Upper lobe of right lung (tissue), 1 donor: ENCODE measurements around the gene SLC25A4. TPM values are rescaled to one million over a fixed set of nuclear protein-coding genes. Genes with fewer than 3 reads are reported as not detected.

ENCODE experiments used
- ATAC-seq: fragments of 200-7000 bp; cut with Tn5 transposase; one replicate; pipeline ENCODE4 v1.9.1; 2020; ENCODE audit warnings: mild to moderate bottlenecking, moderate library complexity
- DNase-seq: peaks from one replicate; pipeline ENCODE4 v3.0.0-alpha.2; 2020
- H3K27ac ChIP-seq: fragments of 200-600 bp; one replicate; pipeline ENCODE4 v1.8.0; 2022
- H3K27me3 ChIP-seq: fragments of 200-600 bp; one replicate; pipeline ENCODE4 v1.8.0; 2022; ENCODE audit warnings: mild to moderate bottlenecking
- H3K36me3 ChIP-seq: fragments of 200-600 bp; one replicate; pipeline ENCODE4 v1.8.0; 2022
- H3K4me1 ChIP-seq: fragments of 200-600 bp; one replicate; pipeline ENCODE4 v1.8.0; 2022
- H3K4me3 ChIP-seq: fragments of 200-600 bp; one replicate; pipeline ENCODE4 v1.8.0; 2022; ENCODE audit warnings: mild to moderate bottlenecking
- H3K9me3 ChIP-seq: fragments of 200-600 bp; one replicate; pipeline ENCODE4 v1.8.0; 2022
- intact Hi-C: fragments of 100-400 bp; cut with DNase I; formaldehyde crosslinking; loops from one replicate; pipeline ENCODE4 v1.11.0; 2022
- long read RNA-seq: library from polyadenylated mRNA; unstranded; transcript quantifications from one replicate; pipeline ENCODE4 v2.0.0, GENCODE V29; 2021
- total RNA-seq: library from RNA; stranded (reverse); fragmentation: NEBNext Ultra II Directional; extraction: Animal tissue kit (Norgen Biotek cat#: 25700); gene quantifications from one replicate; pipeline ENCODE4 v1.2.1, GENCODE V29; 2021
- TF ChIP-seq, protein P1 (sequence below): fragments of 200-600 bp; IDR thresholded peaks from one replicate; pipeline ENCODE4 v1.8.0; 2022; ENCODE audit warnings: antibody characterized with exemption
- donor health status: DM: no; HTN: yes; CAD: no; lungs with severe emphysema.

SLC25A4 gene
- total RNA-seq, result 40.3 TPM
- long read RNA-seq, full-length matches to known transcripts, result 284 of 335 reads
- long read RNA-seq, partial matches to known transcripts, result 27 of 335 reads
- long read RNA-seq, other reads (novel, unspliced or antisense), result 24 of 335 reads

DNA sequence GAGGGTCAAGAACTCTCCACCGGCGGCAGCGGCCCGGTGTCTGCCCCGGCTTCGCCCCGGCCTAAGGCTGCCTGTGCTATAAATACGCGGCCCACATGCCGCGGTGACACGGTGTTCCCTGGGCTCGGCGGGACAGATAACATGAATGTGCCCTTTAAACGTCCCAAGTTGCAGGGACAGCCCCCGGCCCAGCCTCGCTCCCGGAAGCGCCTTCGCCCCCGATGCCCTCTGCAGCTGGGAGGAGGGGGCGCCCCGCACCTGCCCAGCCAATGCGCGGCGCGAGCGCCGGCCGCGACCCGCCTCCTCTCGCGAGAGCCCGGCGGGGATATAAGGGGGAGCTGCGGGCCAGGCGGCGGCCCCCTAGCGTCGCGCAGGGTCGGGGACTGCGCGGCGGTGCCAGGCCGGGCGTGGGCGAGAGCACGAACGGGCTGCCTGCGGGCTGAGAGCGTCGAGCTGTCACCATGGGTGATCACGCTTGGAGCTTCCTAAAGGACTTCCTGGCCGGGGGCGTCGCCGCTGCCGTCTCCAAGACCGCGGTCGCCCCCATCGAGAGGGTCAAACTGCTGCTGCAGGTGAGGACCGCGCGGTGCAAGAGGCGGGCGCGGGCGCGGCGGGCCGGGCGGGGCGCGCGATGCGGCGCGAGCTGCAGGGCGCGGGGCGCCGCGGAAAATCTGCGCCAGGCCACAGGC is at the start of gene SLC25A4:
TSS of gene SLC25A4 (plus strand) at position 355 of the 689 bp plus-strand sequence. CDS start at position 462, 107 bp downstream.
- H3K4me1 ChIP-seq, result peaks cover 9% of the 10 kb centered on the region
- H3K27me3 ChIP-seq, result no peaks in the 10 kb centered on the region
- ATAC-seq, result peak; percentile 98
- peak within 1 kb of the TSS; percentile 75 for H3K4me3 ChIP-seq
- DNase-seq, result peak; percentile 93
- H3K27ac ChIP-seq, result peak within 1 kb of the TSS; percentile 83
- intact Hi-C loops, result no loop called here
- H3K36me3 ChIP-seq, result no peaks in the 10 kb centered on the region
- TF ChIP-seq, protein P1, sequence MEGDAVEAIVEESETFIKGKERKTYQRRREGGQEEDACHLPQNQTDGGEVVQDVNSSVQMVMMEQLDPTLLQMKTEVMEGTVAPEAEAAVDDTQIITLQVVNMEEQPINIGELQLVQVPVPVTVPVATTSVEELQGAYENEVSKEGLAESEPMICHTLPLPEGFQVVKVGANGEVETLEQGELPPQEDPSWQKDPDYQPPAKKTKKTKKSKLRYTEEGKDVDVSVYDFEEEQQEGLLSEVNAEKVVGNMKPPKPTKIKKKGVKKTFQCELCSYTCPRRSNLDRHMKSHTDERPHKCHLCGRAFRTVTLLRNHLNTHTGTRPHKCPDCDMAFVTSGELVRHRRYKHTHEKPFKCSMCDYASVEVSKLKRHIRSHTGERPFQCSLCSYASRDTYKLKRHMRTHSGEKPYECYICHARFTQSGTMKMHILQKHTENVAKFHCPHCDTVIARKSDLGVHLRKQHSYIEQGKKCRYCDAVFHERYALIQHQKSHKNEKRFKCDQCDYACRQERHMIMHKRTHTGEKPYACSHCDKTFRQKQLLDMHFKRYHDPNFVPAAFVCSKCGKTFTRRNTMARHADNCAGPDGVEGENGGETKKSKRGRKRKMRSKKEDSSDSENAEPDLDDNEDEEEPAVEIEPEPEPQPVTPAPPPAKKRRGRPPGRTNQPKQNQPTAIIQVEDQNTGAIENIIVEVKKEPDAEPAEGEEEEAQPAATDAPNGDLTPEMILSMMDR, result peak; percentile 61
- H3K9me3 ChIP-seq, result no peaks in the 10 kb centered on the region

DNA sequence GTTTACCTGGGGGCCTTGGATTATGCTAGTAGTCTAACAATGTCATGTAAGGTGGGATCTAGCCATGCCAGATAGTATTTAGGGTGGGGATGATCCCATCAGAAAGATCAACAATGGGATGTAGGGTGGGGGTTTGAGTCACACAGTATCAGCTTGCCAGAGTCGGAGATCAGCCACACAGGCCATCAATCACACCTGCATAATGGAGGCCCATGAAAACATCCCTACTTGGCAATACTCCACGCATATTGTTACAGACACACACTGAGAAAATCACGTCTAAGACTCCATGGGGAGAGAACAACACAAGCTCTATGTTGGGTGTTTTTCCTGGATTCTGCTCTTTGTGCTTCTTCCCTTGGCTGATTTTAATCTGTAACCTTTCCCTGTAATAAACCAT is 49.5 kb upstream of the SLC25A4 start:
- Histone ChIP-seq H3K4me3 (no peak overlapping the region), H3K9me3 (no peaks in the 10 kb centered on the region), H3K27me3 (no peaks in the 10 kb centered on the region), H3K4me1 (no peaks in the 10 kb centered on the region), H3K27ac (no peak overlapping the region), H3K36me3 (no peaks in the 10 kb centered on the region)
- DNase-seq (no peak), ATAC-seq (no peak)
- TF ChIP-seq, protein P1, result no peak
- intact Hi-C loops, result no loop called here

DNA sequence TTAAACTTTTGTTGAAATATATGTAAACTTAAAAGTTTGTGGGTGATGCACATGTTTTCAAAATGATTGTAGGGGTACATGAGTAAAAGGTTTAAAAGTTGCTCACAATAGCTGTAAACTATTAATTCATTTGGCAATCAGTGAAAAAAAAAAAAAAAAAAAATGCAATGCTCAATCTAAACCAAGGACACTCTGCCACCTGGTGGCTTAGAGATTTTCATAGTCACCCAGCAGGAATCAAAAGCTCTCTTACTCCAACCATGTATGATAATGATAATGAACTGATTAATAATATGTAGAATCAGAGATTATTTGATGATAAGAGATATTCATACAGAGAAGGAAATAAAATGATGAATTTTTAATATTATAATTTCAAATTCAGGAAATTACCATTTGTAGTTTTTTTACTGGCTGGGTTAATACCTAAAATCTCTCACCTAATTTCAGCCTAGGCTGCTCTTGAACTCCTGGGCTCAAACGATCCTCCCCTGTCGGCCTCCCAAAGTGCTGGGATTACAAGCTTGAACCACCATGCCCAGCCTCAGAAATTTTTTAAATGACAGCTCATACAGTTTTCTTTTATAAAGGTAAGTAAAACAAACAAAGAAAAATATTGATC is 46.9 kb upstream of the SLC25A4 start:
- intact Hi-C loops, result no loop called here
- no peaks in the 10 kb centered on the region for H3K4me1 ChIP-seq
- no peaks in the 10 kb centered on the region for H3K36me3 ChIP-seq
- ATAC-seq, result peak; percentile 65
- DNase-seq, result no peak
- peaks cover 3% of the 10 kb centered on the region for H3K27me3 ChIP-seq
- no peak overlapping the region for H3K4me3 ChIP-seq
- H3K9me3 ChIP-seq, result no peaks in the 10 kb centered on the region
- no peak overlapping the region for H3K27ac ChIP-seq
- TF ChIP-seq, protein P1, result peak; percentile 61

DNA sequence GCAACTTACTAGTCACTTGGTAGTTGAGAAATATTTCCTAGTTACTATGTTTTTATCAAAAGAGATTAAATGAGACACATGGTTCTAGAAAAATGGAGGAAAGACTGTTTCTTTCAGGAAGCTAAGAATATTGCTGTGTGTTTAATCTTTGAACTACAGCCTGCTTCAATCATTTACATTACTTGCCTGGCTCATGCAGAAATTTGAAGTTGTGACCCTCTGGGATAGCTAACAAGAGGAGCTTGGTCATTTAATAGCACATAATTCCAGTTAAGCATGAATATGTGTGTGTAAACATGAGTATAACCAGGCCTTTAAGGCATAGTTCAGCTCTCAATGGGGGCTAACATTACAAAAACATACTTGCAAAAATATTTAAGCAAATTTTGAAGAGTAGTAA is 44.6 kb upstream of the SLC25A4 start:
- Histone ChIP-seq H3K9me3 (no peaks in the 10 kb centered on the region), H3K4me3 (no peak overlapping the region), H3K4me1 (no peaks in the 10 kb centered on the region), H3K36me3 (no peaks in the 10 kb centered on the region), H3K27me3 (peaks cover 3% of the 10 kb centered on the region), H3K27ac (no peak overlapping the region)
- TF ChIP-seq, protein P1, result no peak
- intact Hi-C loops, result no loop called here
- ATAC-seq (no peak), DNase-seq (no peak)

DNA sequence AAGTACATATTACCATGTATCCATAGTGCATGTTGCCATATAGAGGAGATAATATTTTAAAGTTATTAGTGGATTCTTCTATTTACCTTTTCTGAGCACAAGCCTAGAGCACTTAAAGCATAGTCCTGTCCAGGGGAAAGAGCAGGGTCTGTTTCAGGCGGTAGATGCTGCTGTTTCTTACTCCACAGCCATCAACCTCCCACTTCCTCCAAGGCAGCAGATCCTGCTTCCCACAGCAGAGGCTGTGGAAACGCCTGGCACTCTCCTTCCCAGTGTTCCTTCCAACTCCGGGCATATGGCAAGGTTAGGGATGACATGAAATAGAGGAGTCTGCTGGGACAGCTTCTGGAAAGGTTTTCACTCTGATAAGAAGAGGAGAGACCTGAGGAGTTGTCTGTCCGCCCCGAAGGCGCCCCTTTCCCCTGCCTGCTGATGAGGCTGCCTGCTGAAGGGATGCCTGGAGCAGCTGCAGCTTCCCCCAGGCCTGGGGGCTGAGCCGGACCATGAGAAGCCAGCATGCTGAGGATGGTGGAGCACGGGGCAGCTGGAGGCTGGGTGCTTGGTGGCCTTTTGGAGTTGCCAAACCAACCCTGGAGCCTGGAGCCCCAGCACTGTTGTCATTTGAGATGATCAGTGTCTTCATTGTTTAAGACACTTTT is 43.9 kb upstream of the SLC25A4 start:
- DNase-seq, result no peak
- intact Hi-C loops, result no loop called here
- Histone ChIP-seq H3K9me3 (no peaks in the 10 kb centered on the region), H3K36me3 (no peaks in the 10 kb centered on the region), H3K4me1 (no peaks in the 10 kb centered on the region), H3K4me3 (no peak overlapping the region), H3K27ac (no peak overlapping the region), H3K27me3 (peaks cover 3% of the 10 kb centered on the region)
- TF ChIP-seq, protein P1, result no peak
- no peak for ATAC-seq
